HG03175 (cell line): ENCODE results near the gene APC.

Source experiments
- ATAC-seq: cut with Tn5 transposase; IDR thresholded peaks from one replicate; pipeline ENCODE4 v1.9.1; 2021; ENCODE audit warnings: mild to moderate bottlenecking, moderate library complexity; ENCODE audit not compliant: unreplicated experiment

The APC gene

GRCh38 chr5:112892776-112893175 is 155.1 kb downstream of the APC start:
- ATAC-seq = no peak

- ATAC-seq = no peak
Measured at GRCh38 chr5:112895682-112896081, 158.0 kb downstream of the APC start.
